ENCODE measurements around the gene CASP5. TPM values are rescaled to one million over a fixed set of nuclear protein-coding genes. Genes with fewer than 3 reads are reported as not detected.

The CASP5 gene
- total RNA-seq, 1 experiment from 2014 or later, result not detected

- Mint-ChIP-seq H3K4me3 (no peak overlapping the region), H3K4me1 (no peaks in the 10 kb centered on the region), H3K27me3 (ENCODE audit: low read depth) (no peaks in the 10 kb centered on the region), H3K9me3 (no peaks in the 10 kb centered on the region), H3K36me3 (no peaks in the 10 kb centered on the region), H3K27ac (no peak overlapping the region)
- ChIA-PET CTCF (no interaction called here), POLR2A (no interaction called here)
- DNase-seq (ENCODE audit: low spot score) (no peak), ATAC-seq (no peak)
- TF ChIP-seq FOXP1 (CRISPR knock-in tag; IDR thresholded peaks at IDR 0.05; ENCODE audit: borderline replicate concordance) (no peak), PRRX2 (CRISPR knock-in tag; IDR thresholded peaks at IDR 0.05) (no peak), ETV6 (CRISPR knock-in tag; IDR thresholded peaks at IDR 0.05) (no peak), ATF1 (CRISPR knock-in tag; IDR thresholded peaks at IDR 0.05) (no peak), STAT6 (CRISPR knock-in tag; conservative IDR thresholded peaks at IDR 0.05; ENCODE audit: low read depth) (no peak), ERG (CRISPR knock-in tag; IDR thresholded peaks at IDR 0.05) (no peak), ZNF219 (CRISPR knock-in tag; IDR thresholded peaks at IDR 0.05; ENCODE audit: borderline replicate concordance) (no peak), ZNF512 (CRISPR knock-in tag; IDR thresholded peaks at IDR 0.05; ENCODE audit: borderline replicate concordance) (no peak), ZNF425 (CRISPR knock-in tag; conservative IDR thresholded peaks at IDR 0.05) (no peak), ZNF281 (CRISPR knock-in tag; IDR thresholded peaks at IDR 0.05) (no peak), ZNF263 (CRISPR knock-in tag; IDR thresholded peaks at IDR 0.05; ENCODE audit: low read depth) (no peak), NR2C2 (CRISPR knock-in tag; IDR thresholded peaks at IDR 0.05) (no peak), ESRRA (CRISPR knock-in tag; IDR thresholded peaks at IDR 0.05; ENCODE audit: borderline replicate concordance) (no peak), ZNF396 (CRISPR knock-in tag; IDR thresholded peaks at IDR 0.05; ENCODE audit: borderline replicate concordance) (no peak), HMGA2 (CRISPR knock-in tag; IDR thresholded peaks at IDR 0.05) (no peak), CBFB (CRISPR knock-in tag; IDR thresholded peaks at IDR 0.05; ENCODE audit: low read depth) (no peak)
Measured at GRCh38 chr11:105051559-105051958, 28.6 kb upstream of the CASP5 start.

Measured in WTC11 (cell line).